GM18502 (cell line): Measurements from ENCODE around the gene ATF7IP.
A peak's percentile ranks its signal among the peaks of the same experiment; 100 is the strongest.
"Not testable (repeated sequence)": the region's sequence is repeated elsewhere in the genome, so short reads cannot be mapped to it uniquely, and the experiment has no call there.

Experiments used
- ATAC-seq: cut with Tn5 transposase; IDR thresholded peaks from one replicate; pipeline ENCODE4 v1.9.1; 2021; ENCODE audit warnings: mild to moderate bottlenecking; ENCODE audit not compliant: unreplicated experiment, poor library complexity

ATF7IP gene

GRCh38 chr12:14369311-14369710 lies 3.8 kb downstream of the ATF7IP start:
- ATAC-seq, result no peak

DNA sequence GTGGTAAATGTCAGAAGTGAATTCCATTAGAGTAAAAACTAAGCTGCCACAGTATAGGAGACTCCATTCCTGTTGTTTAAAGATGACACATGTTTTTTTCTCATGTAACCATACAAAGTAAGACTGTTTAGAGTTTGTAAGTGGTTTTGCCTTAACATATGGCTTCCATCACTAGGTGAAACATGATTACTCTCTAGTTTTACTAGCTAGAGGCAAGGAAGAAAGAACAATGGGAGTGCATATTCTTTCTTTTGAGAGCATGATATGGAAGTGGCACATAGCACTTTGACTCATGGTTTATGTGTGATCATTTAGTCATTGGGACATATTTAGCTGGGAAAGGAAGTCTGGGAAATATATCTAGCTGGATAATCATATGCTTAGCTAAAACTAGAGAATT lies 7.7 kb downstream of the ATF7IP start:
- no peak for ATAC-seq

- no peak for ATAC-seq
Measured at GRCh38 chr12:14379508-14379907, 14.0 kb downstream of the ATF7IP start.

DNA sequence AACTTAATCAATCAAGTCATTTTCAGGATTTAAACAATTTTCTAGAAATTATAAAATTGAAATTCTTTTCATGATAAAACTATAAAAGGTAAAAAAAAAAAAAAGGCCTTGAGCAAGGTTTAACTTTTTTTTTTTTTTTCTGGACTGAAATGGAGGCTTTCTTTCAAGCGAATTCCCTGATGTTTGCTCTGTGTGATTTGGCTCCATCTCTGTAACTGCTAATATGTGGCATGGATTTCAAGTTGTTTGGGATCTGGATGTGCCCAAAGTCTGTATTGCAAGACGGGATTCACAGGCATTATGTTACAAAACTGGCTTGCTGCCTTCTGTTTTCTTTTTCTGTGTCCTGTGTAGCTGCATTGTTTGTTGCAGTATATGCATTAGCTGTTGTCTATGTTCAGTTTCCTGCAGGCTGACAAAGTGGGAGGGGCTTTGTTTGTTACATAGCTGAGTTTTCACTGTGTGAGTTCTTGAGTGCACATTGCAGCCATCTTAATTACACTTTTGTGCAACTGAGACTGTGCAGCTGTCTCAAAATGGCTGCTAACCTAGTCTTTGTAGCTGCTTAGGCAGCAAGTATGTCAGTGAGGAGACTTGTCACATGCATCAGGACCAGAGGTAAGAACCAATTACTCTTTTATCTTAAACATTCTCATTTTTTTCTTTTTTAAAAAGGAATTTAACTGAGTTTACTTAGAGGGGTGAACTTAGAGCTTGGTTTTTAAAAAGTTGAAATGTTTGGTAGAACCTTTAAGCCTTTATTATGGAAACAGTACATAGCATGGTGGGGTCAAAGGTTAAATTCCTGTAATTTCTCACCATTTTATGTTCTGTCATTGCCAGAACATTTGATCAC lies 19.5 kb downstream of the ATF7IP start:
- ATAC-seq, result peak; percentile 93

GRCh38 chr12:14387219-14387871 lies 21.9 kb downstream of the ATF7IP start:
- ATAC-seq, result no peak

GRCh38 chr12:14390449-14390848 lies 25.0 kb downstream of the ATF7IP start:
- no peak for ATAC-seq

GRCh38 chr12:14390870-14391530 lies 25.5 kb downstream of the ATF7IP start:
- no peak for ATAC-seq

GRCh38 chr12:14393751-14394150 lies 28.3 kb downstream of the ATF7IP start:
- ATAC-seq, result no peak

DNA sequence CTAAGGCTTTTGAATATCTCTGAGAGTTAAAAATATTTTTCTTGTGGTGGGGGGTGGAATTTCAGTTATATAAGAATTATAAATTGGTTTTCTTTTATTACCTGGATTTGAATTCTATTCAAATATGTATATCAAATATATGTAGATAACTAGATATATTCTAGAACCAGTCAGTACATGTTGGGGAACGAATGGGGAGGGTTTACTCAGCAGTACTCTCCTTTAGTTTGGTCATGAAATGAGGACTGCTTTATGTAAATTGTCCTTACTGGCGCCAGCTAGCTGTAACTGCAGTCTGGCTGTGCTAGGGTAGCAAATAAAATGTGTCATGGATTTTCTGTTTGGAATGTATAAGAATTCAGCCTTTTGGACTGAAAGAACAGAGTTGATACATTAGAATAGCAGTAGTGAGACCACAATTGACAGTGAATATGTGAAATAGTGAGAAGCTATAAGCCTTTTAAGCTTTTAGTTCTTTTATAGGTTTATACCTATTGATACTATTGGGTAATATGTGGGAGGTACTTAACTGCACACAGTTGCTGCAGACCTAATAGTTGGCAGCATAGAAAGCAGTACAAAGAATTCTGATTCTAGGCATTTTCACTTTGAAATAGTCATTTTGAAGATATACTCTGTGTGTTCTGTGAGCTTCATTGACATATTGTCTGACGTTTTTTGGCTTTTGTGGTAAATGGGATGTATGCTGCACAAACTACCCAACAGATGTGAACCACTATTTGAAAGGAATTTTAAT lies 29.0 kb downstream of the ATF7IP start:
- peak; percentile 75 for ATAC-seq

- peak; percentile 47 for ATAC-seq
Measured at GRCh38 chr12:14395074-14395778, 29.7 kb downstream of the ATF7IP start.

GRCh38 chr12:14396071-14396470 lies 30.6 kb downstream of the ATF7IP start:
- ATAC-seq, result peak; percentile 50

- ATAC-seq, result no peak
Measured at GRCh38 chr12:14399871-14400270, 34.4 kb downstream of the ATF7IP start.

DNA sequence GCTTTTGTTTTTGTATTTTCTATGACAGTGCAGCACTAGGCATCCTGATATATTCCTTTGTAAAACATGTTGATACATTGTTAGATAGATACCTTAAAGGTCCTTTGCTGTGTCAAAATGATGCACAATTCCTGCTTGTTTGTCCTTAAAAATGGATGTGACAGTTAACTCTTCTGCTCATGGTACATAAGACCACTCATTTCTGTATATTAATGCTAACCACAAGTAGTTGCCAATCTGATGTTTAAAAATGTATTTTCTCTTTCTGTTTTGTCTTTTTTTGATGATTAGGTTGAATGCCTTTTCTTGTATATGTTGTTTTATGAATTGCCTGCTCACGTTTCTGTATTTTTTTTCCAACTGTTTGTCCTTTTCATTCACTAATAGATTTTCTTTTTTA lies 35.1 kb downstream of the ATF7IP start:
- ATAC-seq, result no peak

DNA sequence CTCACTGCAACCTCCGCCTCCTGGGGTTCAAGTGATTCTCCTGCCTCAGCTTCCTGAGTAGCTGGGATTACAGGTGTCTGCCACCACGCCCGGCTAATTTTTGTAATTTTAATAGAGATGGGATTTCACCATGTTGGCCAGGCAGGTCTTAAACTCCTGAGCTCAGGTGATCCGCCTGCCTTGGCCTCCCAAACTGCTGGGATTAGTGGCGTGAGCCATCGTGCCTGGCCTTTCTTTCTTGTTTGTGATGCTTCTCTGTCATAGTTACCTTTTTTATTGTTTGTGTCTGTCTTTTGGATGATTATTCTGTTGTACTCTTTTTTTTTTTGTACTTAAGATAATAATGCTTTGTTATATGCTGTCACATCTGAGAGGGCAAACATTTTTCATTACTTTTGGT lies 35.8 kb downstream of the ATF7IP start:
- ATAC-seq, result not testable (repeated sequence)

GRCh38 chr12:14402697-14403096 lies 37.2 kb downstream of the ATF7IP start:
- ATAC-seq, result no peak

GRCh38 chr12:14403293-14403692 lies 37.8 kb downstream of the ATF7IP start:
- peak; percentile 24 for ATAC-seq

DNA sequence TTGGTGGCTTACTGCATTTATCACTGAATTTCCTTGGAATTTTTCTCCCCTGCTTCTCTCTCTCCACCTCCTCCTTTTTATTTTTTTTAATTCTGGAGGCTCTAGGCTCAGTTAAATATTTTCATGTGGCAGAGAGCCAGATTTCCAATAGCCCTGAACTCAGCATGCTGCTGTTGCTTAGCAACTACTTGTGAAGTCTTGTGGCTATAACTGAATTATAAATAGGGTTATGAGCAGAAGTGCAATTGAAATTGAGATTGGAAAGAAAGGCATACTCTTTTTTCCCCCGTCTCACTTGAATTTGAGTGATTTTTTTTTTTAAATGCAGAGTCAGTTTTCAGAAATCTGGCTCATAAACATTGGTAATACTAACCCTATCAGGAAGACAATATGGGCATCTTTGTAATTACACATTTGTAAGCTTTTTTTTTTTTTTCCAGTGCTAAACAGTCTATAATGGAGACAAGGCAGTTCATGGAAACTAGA lies 38.3 kb downstream of the ATF7IP start:
- peak; percentile 64 for ATAC-seq

DNA sequence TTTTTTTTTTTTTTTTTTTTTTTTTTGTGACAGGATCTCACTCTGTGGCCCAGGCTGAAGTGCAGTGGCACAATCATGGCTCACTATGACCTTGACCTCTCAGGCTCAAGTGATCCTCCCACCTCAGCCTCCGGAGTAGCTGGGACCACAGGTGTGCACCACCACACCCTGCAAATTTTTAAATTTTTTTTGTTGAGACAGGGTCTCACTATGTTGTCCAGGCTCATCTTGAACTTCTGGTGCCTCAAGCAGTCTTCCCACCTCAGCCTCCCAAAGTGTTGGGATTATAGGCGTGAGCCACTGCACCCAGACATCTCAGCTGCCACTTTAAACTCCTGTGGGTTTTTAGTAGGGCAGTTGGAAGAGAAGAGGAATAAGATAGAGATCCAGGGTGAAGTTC lies 39.9 kb downstream of the ATF7IP start:
- ATAC-seq, result not testable (repeated sequence)

- ATAC-seq, result no peak
Measured at GRCh38 chr12:14408208-14408607, 42.7 kb downstream of the ATF7IP start.

- no peak for ATAC-seq
Measured at GRCh38 chr12:14410177-14410576, 44.7 kb downstream of the ATF7IP start.
